ENCODE measurements around the gene CHIC2.
A peak's percentile ranks its signal among the peaks of the same experiment; 100 is the strongest.

Gene CHIC2

DNA sequence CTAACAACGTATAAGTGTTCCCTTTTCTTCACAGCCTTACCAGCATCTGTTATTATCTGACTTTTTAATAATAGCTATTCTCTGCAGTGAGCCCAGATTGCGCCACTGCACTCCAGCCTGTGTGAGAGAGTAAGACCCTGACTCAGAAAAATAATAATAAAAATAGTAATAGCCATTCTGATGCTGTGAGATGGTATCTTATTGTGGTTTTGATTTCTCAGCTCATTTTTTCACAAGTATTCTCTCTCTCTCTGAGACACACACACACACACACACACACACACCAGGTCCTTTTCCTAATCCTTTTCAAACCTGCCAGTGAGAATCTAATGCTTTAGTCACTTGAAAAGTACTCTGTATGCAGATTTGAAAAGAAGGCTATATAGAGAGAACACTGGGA lies 89.8 kb downstream of the CHIC2 start:
- TF ChIP-seq SPI1 (IDR thresholded peaks at IDR 0.05; ENCODE audit: low read depth, low read length) = no peak
- TF ChIP-seq POLR2AphosphoS5 (IDR thresholded peaks at IDR 0.05; ENCODE audit: low read depth, low read length) = no peak
- no peak for TF ChIP-seq POLR2A (IDR thresholded peaks at IDR 0.05; ENCODE audit: low read depth, low read length)
- no peak for TF ChIP-seq POU2F2 (IDR thresholded peaks at IDR 0.05; ENCODE audit: low read depth, low read length)
- no peak for TF ChIP-seq TAF1 (IDR thresholded peaks at IDR 0.05; ENCODE audit: low read depth, low read length)
- TF ChIP-seq PAX5 (IDR thresholded peaks at IDR 0.05; ENCODE audit: insufficient read depth, low read length, severe bottlenecking) = no peak
- no peak for FAIRE-seq
- DNase-seq (ENCODE audit: insufficient read length, low spot score) = no peak

DNA sequence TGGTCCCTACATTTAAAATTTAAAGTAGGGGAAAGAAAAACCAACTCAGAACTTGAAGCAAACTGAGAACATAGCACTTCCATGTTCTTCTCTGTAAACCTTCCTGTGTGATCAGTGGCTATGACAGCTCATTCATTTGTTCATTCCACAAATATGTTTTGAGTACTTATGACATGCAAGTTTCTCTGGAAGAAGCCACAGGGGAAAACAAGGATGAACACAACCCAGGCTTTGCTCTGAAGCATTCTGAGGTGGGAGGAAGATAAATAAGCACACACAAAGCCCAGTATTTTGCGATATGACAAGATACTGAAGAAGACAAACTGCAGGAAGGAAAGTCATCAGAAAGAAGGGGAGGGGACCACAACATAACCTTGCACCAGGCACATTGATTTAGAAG lies 96.4 kb downstream of the CHIC2 start:
- TF ChIP-seq TAF1 (IDR thresholded peaks at IDR 0.05; ENCODE audit: low read depth, low read length) (no peak), POU2F2 (IDR thresholded peaks at IDR 0.05; ENCODE audit: low read depth, low read length) (no peak), SPI1 (IDR thresholded peaks at IDR 0.05; ENCODE audit: low read depth, low read length) (no peak), PAX5 (IDR thresholded peaks at IDR 0.05; ENCODE audit: insufficient read depth, low read length, severe bottlenecking) (no peak), POLR2AphosphoS5 (IDR thresholded peaks at IDR 0.05; ENCODE audit: low read depth, low read length) (no peak), POLR2A (IDR thresholded peaks at IDR 0.05; ENCODE audit: low read depth, low read length) (no peak)
- FAIRE-seq = no peak
- DNase-seq (ENCODE audit: insufficient read length, low spot score) = no peak

- no peak for DNase-seq (ENCODE audit: insufficient read length, low spot score)
- no peak for FAIRE-seq
- no peak for TF ChIP-seq POLR2A (IDR thresholded peaks at IDR 0.05; ENCODE audit: low read depth, low read length)
Observed at GRCh38 chr4:53963781-53964180, 100.6 kb downstream of the CHIC2 start.

GRCh38 chr4:53963336-53963735 lies 101.1 kb downstream of the CHIC2 start:
- DNase-seq (ENCODE audit: insufficient read length, low spot score) (no peak), FAIRE-seq (no peak)
- TF ChIP-seq POLR2A (IDR thresholded peaks at IDR 0.05; ENCODE audit: low read depth, low read length) (no peak), POLR2AphosphoS5 (IDR thresholded peaks at IDR 0.05; ENCODE audit: low read depth, low read length) (no peak), POU2F2 (IDR thresholded peaks at IDR 0.05; ENCODE audit: low read depth, low read length) (no peak), SPI1 (IDR thresholded peaks at IDR 0.05; ENCODE audit: low read depth, low read length) (no peak), PAX5 (IDR thresholded peaks at IDR 0.05; ENCODE audit: insufficient read depth, low read length, severe bottlenecking) (no peak), TAF1 (IDR thresholded peaks at IDR 0.05; ENCODE audit: low read depth, low read length) (no peak)

GRCh38 chr4:53962516-53963225 lies 101.7 kb downstream of the CHIC2 start:
- DNase-seq (ENCODE audit: insufficient read length, low spot score) (no peak), FAIRE-seq (no peak)
- no peak for TF ChIP-seq PAX5 (IDR thresholded peaks at IDR 0.05; ENCODE audit: insufficient read depth, low read length, severe bottlenecking)
- no peak for TF ChIP-seq TAF1 (IDR thresholded peaks at IDR 0.05; ENCODE audit: low read depth, low read length)
- TF ChIP-seq POLR2A (IDR thresholded peaks at IDR 0.05; ENCODE audit: low read depth, low read length) = no peak
- TF ChIP-seq POLR2AphosphoS5 (IDR thresholded peaks at IDR 0.05; ENCODE audit: low read depth, low read length) = no peak
- TF ChIP-seq POU2F2 (IDR thresholded peaks at IDR 0.05; ENCODE audit: low read depth, low read length) = no peak
- no peak for TF ChIP-seq SPI1 (IDR thresholded peaks at IDR 0.05; ENCODE audit: low read depth, low read length)

GRCh38 chr4:53961351-53961750 lies 103.1 kb downstream of the CHIC2 start:
- no peak for FAIRE-seq
- TF ChIP-seq POU2F2 (IDR thresholded peaks at IDR 0.05; ENCODE audit: low read depth, low read length) (no peak), SPI1 (IDR thresholded peaks at IDR 0.05; ENCODE audit: low read depth, low read length) (no peak), POLR2AphosphoS5 (IDR thresholded peaks at IDR 0.05; ENCODE audit: low read depth, low read length) (no peak), POLR2A (IDR thresholded peaks at IDR 0.05; ENCODE audit: low read depth, low read length) (no peak), TAF1 (IDR thresholded peaks at IDR 0.05; ENCODE audit: low read depth, low read length) (no peak), PAX5 (IDR thresholded peaks at IDR 0.05; ENCODE audit: insufficient read depth, low read length, severe bottlenecking) (no peak)
- DNase-seq (ENCODE audit: insufficient read length, low spot score) = no peak

- TF ChIP-seq POU2F2 (IDR thresholded peaks at IDR 0.05; ENCODE audit: low read depth, low read length) = no peak
- no peak for TF ChIP-seq TAF1 (IDR thresholded peaks at IDR 0.05; ENCODE audit: low read depth, low read length)
- TF ChIP-seq PAX5 (IDR thresholded peaks at IDR 0.05; ENCODE audit: insufficient read depth, low read length, severe bottlenecking) = no peak
- no peak for TF ChIP-seq SPI1 (IDR thresholded peaks at IDR 0.05; ENCODE audit: low read depth, low read length)
- no peak for TF ChIP-seq POLR2AphosphoS5 (IDR thresholded peaks at IDR 0.05; ENCODE audit: low read depth, low read length)
- no peak for TF ChIP-seq POLR2A (IDR thresholded peaks at IDR 0.05; ENCODE audit: low read depth, low read length)
- FAIRE-seq = no peak
- DNase-seq (ENCODE audit: insufficient read length, low spot score) = peak; percentile 8
Observed at GRCh38 chr4:53960843-53961242, 103.6 kb downstream of the CHIC2 start.
